Upper lobe of left lung (tissue), 6 donors: ENCODE measurements around the gene TGM6. TPM values are rescaled to one million over a fixed set of nuclear protein-coding genes. Genes with fewer than 3 reads are reported as not detected.

Experiments used
- ATAC-seq, 2 donors: fragments of 200-7000 bp; cut with Tn5 transposase; one replicate each; pipeline ENCODE4 v1.9.1; 2022; ENCODE audit warnings: mild to moderate bottlenecking in 2 of 2, moderate library complexity in 2 of 2; ENCODE audit not compliant: low FRiP score in 2 of 2
- DNase-seq, 2 donors: peaks; one replicate each; pipeline ENCODE4 v3.0.0-alpha.2; 2019 to 2020
- H3K27ac ChIP-seq, 4 donors: fragments of 200-600 bp; sonication (generic); one replicate each; pipeline ENCODE4 v1.5.1; 2016 to 2019
- H3K27me3 ChIP-seq, 4 donors: fragments of 200-600 bp; sonication (generic); one replicate each; pipeline ENCODE4 v1.5.1; 2017 to 2019
- H3K36me3 ChIP-seq, 4 donors: fragments of 200-600 bp; sonication (generic); one replicate each; pipeline ENCODE4 v1.5.1; 2016 to 2019
- H3K4me1 ChIP-seq, 4 donors: fragments of 200-600 bp; sonication (generic); one replicate each; pipeline ENCODE4 v1.5.1; 2018 to 2019
- H3K4me3 ChIP-seq, 4 donors: fragments of 200-600 bp; sonication (generic); one replicate each; pipeline ENCODE4 v1.5.1; 2017 to 2019; ENCODE audit warnings: mild to moderate bottlenecking in 2 of 4, moderate library complexity in 1 of 4
- H3K9me3 ChIP-seq, 4 donors: fragments of 200-600 bp; sonication (generic); one replicate each; pipeline ENCODE4 v1.5.1; 2018 to 2019
- EP300 ChIP-seq, 4 donors: sonication (generic); formaldehyde crosslinking; IDR thresholded peaks; one replicate each; pipeline ENCODE4 v1.5.1; 2017; ENCODE audit warnings: antibody characterized with exemption in 4 of 4, control low read depth in 2 of 4
- POLR2A ChIP-seq, 4 donors: fragments of 450-650 bp; IDR thresholded peaks; one replicate each; pipeline ENCODE4 v1.5.1; 2016 to 2017; ENCODE audit warnings: antibody characterized with exemption in 4 of 4, mild to moderate bottlenecking in 2 of 4
- POLR2AphosphoS5 ChIP-seq, 2 donors: sonication (generic); formaldehyde crosslinking; IDR thresholded peaks; one replicate each; pipeline ENCODE4 v1.5.1; 2017; ENCODE audit warnings: antibody characterized with exemption in 2 of 2
- WGBS, 2 donors: methylation state at CpG; one replicate each; pipeline ENCODE4 v1.1.5; 2017 to 2018; 5-methylcytosine and 5-hydroxymethylcytosine counted together
- total RNA-seq, 6 donors: library from RNA; depleted of rRNA in 4 of 6; stranded (reverse); fragments of >200 nt in 4 of 6; gene quantifications; one replicate each; pipeline versions ENCODE4 v1.1.0 to v1.2.1, GENCODE V29; 2016 to 2021
- TF ChIP-seq, protein P1 (sequence below), 6 experiments: fragments of 450-650 bp in 4 of 6; fragments of 200-600 bp in 2 of 6; sonication (generic) in 2 of 6; IDR thresholded peaks; one replicate each; pipeline ENCODE4 v1.5.1; 2016 to 2019; ENCODE audit warnings: antibody characterized with exemption in 6 of 6
- donor health status: DM: no; HTN: no; CAD: no; lungs with moderate emphysema.
- donor health status: DM: no; HTN: yes; CAD: no; lungs with severe emphysema.

The TGM6 gene
- total RNA-seq, 6 donors from 2014 or later = not detected

DNA sequence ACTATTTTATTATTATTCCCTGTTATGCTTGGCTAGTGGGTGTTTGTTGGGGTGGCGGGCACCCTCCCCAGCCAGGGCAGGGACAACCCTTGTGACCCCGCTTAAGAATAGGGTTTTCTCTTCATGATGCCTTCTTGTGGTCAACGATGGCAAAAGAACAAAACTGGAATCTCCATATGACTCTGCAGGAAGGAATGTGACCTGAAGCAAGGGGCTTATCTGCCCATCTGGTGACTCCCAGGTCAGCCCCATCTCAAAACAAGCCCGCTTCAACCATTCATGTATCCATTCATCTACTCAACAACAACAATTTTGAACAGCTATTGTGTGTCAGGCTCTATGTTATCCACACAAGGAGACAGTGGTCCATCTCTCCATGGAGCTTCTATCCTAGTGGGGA, 30.9 kb upstream of the TGM6 start:
- ATAC-seq = no peak
- 48 to 50% methylated on average over 4 of the region's 4 CpGs for WGBS, 2 donors

DNA sequence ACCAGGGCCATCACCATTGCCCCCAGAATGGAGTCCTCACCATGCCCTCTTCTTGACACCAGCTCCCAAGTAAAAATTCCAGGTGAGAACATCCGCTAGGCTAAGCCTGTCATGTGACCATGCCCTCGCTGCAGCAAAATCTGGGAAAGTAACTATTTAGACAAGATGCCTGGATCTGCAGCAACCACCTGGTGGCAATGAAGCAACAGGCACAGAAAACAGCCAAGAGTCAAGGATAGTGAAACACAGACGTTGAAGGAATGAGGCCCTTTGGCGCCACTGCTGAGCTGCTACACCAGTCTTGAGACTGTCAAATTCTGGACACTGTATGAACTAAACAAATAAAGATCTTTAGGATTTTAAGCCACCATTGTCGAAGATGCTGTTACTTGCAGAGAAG, 30.1 kb upstream of the TGM6 start:
- TF ChIP-seq, protein P1, sequence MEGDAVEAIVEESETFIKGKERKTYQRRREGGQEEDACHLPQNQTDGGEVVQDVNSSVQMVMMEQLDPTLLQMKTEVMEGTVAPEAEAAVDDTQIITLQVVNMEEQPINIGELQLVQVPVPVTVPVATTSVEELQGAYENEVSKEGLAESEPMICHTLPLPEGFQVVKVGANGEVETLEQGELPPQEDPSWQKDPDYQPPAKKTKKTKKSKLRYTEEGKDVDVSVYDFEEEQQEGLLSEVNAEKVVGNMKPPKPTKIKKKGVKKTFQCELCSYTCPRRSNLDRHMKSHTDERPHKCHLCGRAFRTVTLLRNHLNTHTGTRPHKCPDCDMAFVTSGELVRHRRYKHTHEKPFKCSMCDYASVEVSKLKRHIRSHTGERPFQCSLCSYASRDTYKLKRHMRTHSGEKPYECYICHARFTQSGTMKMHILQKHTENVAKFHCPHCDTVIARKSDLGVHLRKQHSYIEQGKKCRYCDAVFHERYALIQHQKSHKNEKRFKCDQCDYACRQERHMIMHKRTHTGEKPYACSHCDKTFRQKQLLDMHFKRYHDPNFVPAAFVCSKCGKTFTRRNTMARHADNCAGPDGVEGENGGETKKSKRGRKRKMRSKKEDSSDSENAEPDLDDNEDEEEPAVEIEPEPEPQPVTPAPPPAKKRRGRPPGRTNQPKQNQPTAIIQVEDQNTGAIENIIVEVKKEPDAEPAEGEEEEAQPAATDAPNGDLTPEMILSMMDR (IDR thresholded peaks at IDR 0.05) = no peak
- no peak for TF ChIP-seq POLR2A (IDR thresholded peaks at IDR 0.05)
- no peak for TF ChIP-seq EP300 (IDR thresholded peaks at IDR 0.05)
- TF ChIP-seq POLR2AphosphoS5 (IDR thresholded peaks at IDR 0.05) = no peak
- DNase-seq (no peak), ATAC-seq (no peak)
- H3K27me3 ChIP-seq = no peaks in the 10 kb centered on the region
- 84 to 91% methylated on average over 5 of the region's 5 CpGs for WGBS, 2 donors
- no peaks in the 10 kb centered on the region for H3K36me3 ChIP-seq
- H3K9me3 ChIP-seq = no peaks in the 10 kb centered on the region
- no peak overlapping the region for H3K4me3 ChIP-seq
- H3K27ac ChIP-seq = no peak overlapping the region
- no peaks in the 10 kb centered on the region for H3K4me1 ChIP-seq

More for the DNA sequence above, 30.9 kb upstream of the TGM6 start:
- H3K4me3 ChIP-seq = no peak overlapping the region
- DNase-seq = no peak
- TF ChIP-seq EP300 (IDR thresholded peaks at IDR 0.05) = no peak
- no peak for TF ChIP-seq POLR2AphosphoS5 (IDR thresholded peaks at IDR 0.05)
- TF ChIP-seq, protein P1 (IDR thresholded peaks at IDR 0.05) = no peak
- no peak for TF ChIP-seq POLR2A (IDR thresholded peaks at IDR 0.05)
- H3K4me1 ChIP-seq = no peaks in the 10 kb centered on the region
- no peaks in the 10 kb centered on the region for H3K9me3 ChIP-seq
- H3K27me3 ChIP-seq = no peaks in the 10 kb centered on the region
- H3K36me3 ChIP-seq = no peaks in the 10 kb centered on the region
- H3K27ac ChIP-seq = no peak overlapping the region

DNA sequence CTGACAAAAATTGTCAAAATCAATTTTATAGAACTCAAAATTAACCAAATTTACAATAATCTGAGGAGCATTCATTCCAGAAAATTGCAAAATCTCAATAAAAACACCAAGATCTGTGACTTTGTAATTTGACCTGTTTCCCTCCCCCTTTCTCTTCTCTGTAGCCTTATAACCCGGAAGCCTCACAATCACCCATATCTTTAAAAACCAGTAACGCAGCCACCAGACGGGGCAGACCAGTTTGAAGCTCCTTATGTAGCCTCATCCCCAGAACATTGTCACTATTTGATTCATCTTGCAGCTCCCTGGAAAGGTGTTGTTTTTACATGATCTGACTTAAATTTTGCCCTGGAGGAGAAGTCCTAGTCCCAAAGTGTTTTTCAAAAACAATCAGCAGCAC, 27.5 kb upstream of the TGM6 start:
- no peaks in the 10 kb centered on the region for H3K27me3 ChIP-seq
- 61 to 68% methylated on average over 3 of the region's 3 CpGs for WGBS, 2 donors
- no peak overlapping the region for H3K27ac ChIP-seq
- H3K9me3 ChIP-seq = no peaks in the 10 kb centered on the region
- TF ChIP-seq, protein P1 (IDR thresholded peaks at IDR 0.05) = no peak
- TF ChIP-seq POLR2AphosphoS5 (IDR thresholded peaks at IDR 0.05) = no peak
- no peak for TF ChIP-seq EP300 (IDR thresholded peaks at IDR 0.05)
- no peak for TF ChIP-seq POLR2A (IDR thresholded peaks at IDR 0.05)
- no peak for DNase-seq
- ATAC-seq = no peak
- H3K4me3 ChIP-seq = no peak overlapping the region
- H3K4me1 ChIP-seq = no peaks in the 10 kb centered on the region
- no peaks in the 10 kb centered on the region for H3K36me3 ChIP-seq

DNA sequence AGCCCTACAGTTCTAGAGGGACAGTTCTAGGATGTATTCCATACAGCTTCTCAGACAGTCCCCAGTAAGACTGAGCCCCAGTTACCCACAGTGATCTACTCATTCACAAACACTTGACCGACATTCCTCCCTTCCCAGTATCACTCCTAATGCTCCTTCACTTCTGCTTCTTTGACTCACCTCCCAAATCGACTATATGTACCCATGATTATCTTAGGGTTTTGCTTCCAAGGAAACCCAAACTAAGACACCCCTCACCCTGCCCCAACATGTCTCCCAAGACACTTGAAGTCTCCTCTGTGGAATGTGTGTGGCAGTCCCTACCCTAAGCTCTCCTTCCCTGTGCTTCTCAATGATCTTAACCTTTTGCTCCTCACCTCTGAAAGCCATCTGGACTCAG, 23.6 kb upstream of the TGM6 start:
- Histone ChIP-seq H3K36me3 (no peaks in the 10 kb centered on the region), H3K9me3 (peaks cover 0 to 9% (median 6%) of the 10 kb centered on the region in 4 donors), H3K27ac (no peak overlapping the region), H3K4me1 (no peaks in the 10 kb centered on the region), H3K4me3 (no peak overlapping the region), H3K27me3 (no peaks in the 10 kb centered on the region)
- DNase-seq (no peak), ATAC-seq (no peak)
- WGBS, 2 donors = 44 to 51% methylated on average over 2 of the region's 2 CpGs
- TF ChIP-seq, protein P1 (IDR thresholded peaks at IDR 0.05) = no peak
- no peak for TF ChIP-seq EP300 (IDR thresholded peaks at IDR 0.05)
- TF ChIP-seq POLR2A (IDR thresholded peaks at IDR 0.05) = no peak
- no peak for TF ChIP-seq POLR2AphosphoS5 (IDR thresholded peaks at IDR 0.05)

DNA sequence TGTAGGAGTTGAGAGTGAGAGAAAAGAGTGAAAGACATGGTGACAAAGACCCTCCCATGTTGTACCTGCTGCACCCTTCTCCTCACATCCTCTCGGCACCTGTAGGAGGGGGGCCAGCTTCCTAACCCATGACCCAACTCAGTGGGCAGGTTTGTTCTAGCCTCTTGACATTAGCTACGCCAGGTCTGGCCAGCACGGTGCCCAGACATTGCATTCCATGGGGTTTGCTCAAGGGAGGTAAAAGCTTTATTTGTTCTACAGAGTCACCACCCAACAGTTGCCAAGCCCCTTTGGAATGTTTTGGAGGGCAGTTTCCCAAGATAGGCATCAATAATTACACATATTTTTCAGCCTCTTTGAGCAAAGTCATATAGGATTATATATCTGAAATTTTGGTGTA, 22.7 kb upstream of the TGM6 start:
- peaks cover 0 to 9% (median 6%) of the 10 kb centered on the region in 4 donors for H3K9me3 ChIP-seq
- WGBS, 2 donors = 57 to 64% methylated on average over 3 of the region's 3 CpGs
- no peaks in the 10 kb centered on the region for H3K4me1 ChIP-seq
- H3K27ac ChIP-seq = no peak overlapping the region
- ATAC-seq (no peak), DNase-seq (no peak)
- no peak overlapping the region for H3K4me3 ChIP-seq
- TF ChIP-seq, protein P1 (IDR thresholded peaks at IDR 0.05) = no peak
- no peak for TF ChIP-seq POLR2A (IDR thresholded peaks at IDR 0.05)
- TF ChIP-seq POLR2AphosphoS5 (IDR thresholded peaks at IDR 0.05) = no peak
- TF ChIP-seq EP300 (IDR thresholded peaks at IDR 0.05) = no peak
- H3K27me3 ChIP-seq = no peaks in the 10 kb centered on the region
- no peaks in the 10 kb centered on the region for H3K36me3 ChIP-seq
